ENCODE measurements around the gene CDC42EP1. TPM values are rescaled to one million over a fixed set of nuclear protein-coding genes. Genes with fewer than 3 reads are reported as not detected.

Gene CDC42EP1
- total RNA-seq, 1 donor from 2014 or later: 22.6 TPM

DNA sequence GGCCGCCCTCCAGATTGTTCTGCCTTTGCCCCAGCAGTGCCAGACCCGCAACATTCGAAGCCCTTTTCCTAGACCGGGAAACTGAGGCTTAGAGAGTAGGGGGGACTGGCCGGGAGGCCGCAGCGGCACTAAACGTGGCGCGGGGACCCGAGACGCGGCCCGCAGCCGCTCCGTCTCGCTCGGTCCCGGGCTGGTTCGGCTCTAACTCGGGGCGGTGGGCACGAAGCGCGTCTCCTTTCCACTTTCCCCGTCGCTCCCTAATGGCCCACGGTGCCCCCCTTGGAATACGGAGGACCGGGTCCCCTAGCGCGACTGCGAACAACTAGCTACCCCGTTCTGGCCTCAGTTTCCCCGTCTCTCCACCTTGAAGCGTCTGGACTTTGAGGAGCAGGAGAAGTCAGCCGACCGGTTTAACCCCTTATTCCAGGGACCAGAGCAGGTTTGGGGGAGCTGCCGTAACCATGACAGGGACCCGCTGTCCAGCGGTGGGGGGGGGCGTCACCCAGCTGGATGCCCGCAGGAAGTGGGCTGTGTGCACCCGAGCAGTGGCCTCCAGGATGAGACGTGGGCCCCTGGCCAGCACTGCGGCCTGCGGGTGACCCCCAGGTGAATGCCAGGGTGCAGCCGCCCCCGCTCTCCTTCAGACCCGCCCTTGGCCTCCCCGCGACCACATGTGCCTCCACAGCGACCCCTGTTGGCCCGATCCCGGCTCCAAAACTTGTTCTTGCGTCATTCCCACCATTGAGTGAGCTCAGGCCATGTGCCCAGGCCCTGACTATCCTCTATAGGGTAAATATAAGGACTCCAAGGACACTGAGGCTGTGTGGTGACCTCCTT is 1.1 kb downstream of the CDC42EP1 start:
- peak; percentile 94 for DNase-seq

DNA sequence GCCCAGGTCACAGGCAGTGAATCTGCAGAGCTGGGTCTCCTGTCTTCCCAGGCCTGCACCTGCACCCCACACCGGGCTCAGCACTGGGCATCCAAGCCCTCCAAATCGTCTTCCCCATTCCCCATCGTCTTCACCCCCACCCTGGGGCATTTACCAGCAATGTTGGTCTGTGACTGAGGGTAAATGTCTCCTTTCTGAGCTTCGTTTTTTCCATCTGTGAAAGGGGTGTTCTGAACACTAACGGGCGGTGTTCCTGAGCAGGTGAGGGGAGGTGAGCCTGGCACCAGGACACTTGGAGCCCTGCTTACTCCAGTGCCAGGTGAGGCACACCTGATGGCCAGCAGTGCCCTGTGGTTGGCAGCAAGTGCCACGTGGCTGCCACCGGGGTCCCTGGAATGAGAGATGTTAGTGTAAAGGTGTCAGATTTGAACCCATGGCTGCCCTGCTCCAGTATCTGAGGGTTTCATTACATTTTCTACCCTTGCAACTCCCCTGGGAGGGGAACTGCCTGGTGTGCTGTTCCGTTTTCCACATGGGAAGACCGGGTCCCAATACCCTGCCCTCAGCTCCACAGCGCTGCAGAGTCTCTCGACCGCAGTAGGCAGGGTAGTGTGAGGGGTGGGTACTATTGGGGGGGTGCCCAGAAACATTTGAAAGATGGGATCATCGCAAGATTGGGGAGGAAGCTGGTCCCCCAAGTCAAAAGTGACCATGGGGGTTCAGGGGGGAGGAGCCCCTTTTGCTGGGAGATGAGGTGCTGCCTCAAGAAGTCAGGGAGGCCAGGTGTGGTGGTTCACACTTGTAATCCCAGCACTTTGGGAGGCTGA is 2.0 kb downstream of the CDC42EP1 start:
- no peak for DNase-seq

DNA sequence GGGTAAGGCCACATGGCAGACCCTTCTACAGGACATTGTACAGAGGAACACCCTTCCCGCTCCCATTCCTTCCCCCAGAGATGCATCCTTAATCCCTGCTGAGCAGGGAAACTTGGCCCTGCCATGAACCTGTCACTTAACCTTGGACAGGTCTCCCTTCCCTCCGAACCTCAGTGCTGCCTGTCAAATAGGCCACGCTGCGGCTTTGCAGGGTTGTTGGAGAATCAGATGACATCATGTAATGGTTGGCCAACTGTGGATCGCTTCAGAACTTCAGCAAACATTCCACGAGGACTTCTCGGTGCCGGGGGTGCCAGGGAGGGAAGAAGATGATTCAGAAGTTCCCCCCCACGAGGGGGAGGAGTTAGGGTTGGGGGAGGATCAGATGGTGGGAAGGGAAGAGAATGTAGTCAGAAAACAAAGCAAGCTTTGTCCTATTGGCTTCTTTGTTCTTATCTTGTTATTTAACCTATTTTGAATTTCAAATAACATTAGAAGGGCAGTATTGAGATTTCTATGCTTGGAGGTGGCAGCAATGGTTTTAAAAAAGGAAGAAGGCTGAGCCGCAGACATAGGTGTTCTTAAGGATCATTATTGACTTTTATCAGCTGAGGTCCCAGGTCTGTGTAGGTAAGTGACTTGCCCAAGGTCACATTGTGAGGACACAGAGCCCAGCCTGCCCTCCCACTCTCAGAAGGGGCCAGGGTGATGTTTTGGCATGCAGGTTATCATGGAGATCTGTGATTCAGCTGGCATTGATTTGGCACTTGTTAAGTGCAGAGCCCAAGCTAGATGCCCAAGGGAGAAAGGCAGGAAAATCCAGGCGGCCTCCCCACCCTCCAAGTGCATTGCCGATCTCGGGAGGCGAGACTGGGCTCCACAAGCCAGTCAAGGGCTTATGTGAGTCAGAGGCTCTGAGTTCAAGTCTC is 3.1 kb downstream of the CDC42EP1 start:
- peak; percentile 82 for DNase-seq

DNA sequence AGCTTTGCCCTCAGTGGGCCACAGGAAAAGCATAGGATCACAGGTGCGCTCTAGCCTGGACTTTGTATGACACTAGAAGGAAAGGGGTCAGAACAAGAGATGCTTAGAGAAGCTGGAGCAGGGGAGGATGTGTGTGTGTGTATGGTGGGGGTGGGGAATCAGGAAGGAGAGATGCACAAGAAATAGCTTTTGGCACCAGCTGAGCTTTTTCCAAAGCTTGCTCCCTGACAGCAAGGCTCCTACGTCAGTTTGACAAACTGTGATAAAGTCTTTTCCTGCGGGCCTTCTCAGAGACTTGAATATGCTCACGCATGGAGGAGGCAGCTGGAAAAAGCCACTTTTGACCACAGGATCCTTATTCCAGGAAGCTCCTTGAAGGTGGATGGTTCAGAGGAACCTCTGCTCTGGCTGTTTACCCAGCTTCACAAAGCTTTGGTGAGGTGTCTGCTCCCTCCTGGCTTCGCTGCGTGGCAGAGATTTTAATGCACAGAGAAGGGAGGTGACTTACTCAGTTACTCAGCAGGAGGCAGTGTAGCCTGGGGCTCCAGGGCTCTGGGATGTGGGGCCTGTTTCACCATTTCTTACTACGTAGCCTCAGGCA is 3.9 kb downstream of the CDC42EP1 start:
- peak; percentile 56 for DNase-seq

DNA sequence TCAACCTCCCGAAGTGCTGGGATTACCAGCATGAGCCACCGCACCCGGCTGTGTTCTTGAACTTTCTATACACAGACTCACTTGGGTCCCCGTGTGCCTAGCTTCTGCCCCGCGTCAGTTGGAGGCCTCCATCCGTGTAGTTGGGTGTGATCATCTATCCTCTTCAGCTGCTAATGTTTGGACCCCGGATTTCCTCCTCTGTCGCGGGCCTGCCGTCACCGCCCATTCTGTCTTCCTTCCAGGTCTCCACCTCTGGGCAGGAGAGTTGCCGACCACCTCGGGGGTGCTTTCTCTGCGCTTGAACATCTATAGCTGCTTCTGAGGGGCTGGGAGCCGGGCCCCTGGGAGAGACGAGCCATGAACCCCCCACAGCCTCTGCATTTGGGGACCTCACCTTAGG is 5.5 kb downstream of the CDC42EP1 start:
- DNase-seq: no peak

- no peak for DNase-seq
Measured at GRCh38 chr22:37566329-37566837, 6.1 kb downstream of the CDC42EP1 start.

DNA sequence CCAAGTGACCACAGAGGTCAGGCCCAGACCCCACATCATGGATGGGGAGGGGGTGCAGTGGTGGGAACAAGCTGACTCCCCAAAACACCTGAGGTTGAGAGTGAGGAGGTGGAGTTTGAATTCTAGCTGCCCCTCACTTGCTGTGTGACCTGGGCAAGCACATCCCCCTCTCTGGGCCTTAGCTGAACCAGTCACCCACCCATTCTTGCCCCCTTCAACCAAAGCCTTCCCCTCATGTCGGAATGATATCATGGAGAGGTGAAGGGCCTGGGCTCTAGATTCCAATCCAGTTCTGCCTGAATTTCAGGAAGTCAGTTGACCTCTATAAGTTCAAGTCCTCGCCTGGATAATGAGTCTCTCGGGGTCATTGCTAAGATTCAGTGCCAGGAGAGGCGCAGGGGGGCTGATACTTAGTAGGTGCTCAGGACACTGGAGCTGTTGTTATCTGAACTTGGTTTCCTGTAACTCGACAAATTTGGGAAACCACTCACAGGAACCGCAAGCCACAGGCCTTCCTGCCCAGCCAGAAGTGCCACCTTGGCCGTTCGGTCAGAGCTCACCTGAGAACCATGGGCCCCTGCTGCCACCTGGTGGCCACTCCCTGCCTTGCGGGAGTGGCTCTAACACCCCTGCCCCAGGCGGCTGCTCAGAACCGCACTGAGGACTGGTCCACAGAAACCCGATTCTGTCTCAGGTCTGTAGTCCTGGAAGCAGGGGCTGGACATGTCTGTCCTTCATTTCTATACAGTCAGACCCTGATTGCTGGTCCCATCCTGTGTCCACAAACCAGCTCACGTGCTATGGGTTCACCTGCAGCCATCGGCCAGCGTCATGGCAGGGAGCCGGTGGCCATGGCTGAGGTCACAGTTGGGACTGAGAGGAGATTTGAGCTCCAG is 6.9 kb downstream of the CDC42EP1 start:
- DNase-seq: peak; percentile 78

- DNase-seq: no peak
Measured at GRCh38 chr22:37568012-37568411, 7.7 kb downstream of the CDC42EP1 start.

DNA sequence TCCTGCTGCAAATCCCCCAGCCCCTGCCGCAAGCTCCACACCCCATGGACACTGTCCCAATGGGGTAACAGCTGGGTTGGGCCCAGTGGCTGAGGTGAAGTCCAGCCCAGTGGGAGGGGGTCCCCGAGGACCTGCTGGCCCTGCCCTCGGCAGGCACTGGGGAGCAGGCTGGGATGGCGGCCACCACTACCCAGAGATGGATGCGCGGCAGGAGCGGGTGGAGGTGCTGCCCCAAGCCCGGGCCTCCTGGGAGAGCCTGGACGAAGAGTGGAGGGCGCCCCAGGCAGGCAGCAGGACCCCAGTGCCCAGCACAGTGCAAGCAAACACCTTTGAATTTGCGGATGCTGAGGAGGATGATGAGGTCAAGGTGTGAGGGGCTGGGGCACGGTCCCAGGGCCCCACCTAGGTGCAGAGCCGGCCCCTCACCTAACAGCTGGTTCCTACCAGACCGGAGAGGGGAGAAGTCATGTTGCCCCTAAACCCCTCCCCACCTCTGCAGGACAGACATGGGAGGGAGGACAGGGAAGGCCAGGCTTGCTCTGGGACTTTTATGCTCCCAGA is 8.2 kb downstream of the CDC42EP1 start:
- DNase-seq: no peak

- no peak for DNase-seq
Measured at GRCh38 chr22:37569009-37569920, 9.0 kb downstream of the CDC42EP1 start.

DNA sequence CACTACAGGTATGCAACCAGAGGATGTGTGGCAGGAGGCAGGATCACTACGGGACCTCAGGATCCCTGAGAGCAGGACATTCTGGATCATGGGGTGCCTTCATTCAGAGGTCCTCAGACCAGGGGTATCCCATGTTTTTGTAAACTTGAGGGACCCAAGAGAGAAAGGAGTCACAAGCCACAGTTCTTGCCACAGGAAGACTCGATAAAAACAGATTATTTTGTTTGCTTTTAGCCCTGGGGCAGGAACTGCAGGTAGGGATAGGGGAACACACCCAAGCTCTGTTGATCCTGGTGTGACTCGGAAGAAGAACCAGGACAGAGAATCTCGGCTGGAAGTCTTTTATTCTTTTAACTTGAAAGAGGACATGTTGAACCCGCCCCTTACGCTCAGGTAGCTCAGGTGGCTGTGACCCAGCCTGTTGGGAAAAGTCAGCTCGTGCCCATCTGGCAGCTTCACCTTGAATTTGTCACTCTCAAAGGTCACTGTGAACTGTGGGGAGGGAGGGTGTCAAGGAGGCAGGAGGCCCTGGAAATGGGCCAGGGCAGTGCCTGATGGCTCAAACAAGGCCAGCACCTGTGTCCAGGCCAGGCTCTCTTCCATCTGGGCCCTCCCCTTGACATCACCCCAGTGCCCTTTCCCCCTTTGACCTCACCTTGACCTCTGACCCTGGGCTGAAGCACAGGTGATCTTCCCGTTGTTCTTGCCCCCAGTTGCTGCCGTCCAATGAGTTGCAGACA is 9.8 kb downstream of the CDC42EP1 start:
- no peak for DNase-seq

DNA sequence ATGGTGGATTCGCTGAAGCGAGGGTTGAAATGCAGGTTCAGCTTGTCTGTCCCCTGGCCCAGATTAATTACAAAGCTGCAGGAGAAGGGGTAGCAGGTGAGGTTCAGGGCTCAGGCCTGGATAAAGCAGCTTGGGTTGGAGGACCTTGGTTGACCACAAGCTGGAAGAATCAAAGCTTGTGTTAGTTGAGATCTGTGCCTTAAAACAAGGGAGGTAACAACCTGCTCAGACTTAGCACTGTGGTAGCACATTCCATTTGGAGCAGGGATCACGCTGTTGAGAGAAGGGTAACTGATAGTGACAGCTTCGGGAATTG is 10.3 kb downstream of the CDC42EP1 start:
- no peak for DNase-seq

DNA sequence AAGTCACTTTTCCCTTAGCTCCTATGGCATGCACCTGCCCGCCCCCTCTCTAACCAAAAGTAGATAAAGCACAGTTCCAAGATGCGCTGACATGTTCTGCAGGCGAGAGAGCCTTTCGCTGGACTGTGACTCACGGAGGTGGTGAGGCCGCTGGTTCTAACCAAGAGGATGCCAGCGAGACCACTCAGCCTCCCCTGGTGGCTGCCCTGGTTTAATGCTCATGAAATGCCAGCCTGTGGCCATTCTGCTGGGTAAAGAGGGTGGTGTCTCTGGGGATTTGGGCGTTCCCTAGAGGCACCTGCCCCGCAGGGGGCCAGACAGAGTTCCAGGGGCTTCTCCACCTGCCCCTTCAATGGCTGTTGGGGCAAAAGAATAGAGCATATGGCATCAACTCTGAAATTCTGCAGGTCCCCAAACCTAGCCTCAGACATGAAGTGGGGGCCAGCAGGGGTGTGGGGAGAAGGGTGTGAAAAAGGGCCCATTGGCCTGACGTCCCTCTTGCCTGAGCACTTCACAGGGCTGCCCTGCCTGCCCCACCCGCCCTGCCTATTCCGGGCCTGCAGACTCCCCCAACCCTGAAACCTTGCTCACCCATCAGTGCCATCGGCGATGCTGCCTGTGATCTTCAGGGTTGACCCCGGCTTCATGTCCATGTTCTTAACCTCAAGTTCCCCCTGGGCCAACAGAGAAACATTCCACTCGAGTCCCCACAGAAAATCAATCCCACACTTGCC is 11.1 kb downstream of the CDC42EP1 start:
- peak; percentile 46 for DNase-seq

DNA sequence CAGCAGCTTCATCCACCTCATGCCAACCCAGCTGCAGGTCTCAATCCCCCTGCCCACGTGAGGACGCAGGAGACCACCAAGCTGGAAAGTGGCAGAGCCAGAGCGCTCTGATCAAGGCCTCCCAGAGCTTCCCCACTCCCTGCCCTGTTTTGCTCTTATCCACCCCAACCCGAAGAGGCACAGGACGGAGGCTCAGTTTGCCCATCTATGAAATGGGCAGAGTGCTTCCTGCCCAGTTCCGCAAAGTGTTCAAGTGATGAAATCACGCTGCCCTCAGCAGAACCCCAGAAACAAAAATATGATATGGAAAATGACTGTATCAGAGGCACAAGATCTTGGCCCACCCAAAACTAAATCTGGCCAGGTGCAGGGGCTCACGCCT is 11.7 kb downstream of the CDC42EP1 start:
- no peak for DNase-seq

DNA sequence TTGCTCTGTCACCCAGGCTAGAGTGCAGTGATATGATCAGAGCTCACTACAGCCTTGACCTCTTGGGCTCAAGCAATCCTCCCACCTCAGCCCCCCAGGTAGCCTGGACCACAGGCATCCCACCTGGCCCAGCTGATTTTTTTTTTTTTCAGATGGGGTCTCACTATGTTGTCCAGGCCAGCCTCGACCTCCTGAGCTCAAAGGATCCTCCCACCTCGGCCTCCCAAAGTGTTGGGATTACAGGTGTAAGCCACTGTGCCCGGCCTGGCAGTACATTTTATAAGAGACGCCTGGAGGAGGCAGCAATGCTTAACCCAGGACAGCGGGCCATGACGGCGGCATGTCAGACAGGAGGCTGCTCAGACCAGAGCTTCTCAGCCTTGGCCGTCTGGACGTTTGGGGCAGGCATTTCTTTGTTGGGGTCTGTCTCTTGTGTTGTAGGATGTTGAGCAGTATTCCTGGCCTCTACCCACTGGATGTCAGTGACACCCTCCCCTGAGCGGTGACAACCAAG is 15.3 kb downstream of the CDC42EP1 start:
- no peak for DNase-seq

DNA sequence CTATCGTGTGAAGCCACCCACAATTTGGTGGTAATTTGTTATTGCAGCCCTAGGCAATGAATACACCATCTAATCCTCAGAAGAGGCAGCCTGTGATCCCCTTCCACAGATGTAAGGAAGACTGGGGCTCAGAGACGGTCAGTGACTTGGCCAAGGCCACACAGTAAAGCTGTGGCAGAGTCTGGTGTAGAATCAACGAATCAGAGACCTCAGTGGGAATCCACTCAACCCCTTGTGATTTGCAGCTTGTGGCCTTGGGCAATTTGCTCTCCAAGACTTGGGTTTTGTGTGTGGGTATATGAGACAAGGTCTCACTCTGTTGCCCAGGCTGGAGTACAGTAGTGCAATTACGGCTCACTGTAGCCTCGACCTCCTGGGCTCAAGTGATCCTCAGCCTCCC is 17.7 kb downstream of the CDC42EP1 start:
- no peak for DNase-seq

- DNase-seq: peak; percentile 36
Measured at GRCh38 chr22:37581504-37581903, 21.2 kb downstream of the CDC42EP1 start.

- DNase-seq: no peak
Measured at GRCh38 chr22:37582526-37582925, 22.2 kb downstream of the CDC42EP1 start.
